ENCODE measurements around the gene SEMA4D.

The SEMA4D gene

DNA sequence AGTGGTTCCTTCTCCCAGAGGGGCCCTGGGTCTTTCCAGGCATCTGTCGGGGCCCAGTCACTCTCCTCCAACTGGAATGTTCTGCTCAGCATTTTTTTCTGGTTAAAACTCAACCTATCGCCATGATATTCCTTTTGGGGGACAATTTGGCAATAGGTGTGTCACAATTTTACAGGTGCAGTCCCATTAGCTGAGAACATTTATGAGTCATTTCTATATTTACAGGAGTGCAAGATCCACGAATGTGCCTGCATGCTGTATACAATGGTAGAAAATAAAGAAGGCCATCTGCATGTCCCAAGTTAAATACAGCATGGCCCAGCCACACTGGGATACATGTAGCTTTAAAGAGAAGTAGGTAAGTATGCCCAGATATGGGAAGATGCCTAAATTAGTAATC lies 28.8 kb upstream of the SEMA4D start:
- Histone ChIP-seq H3K9ac (no peak overlapping the region), H3K79me2 (ENCODE audit: insufficient read depth, low read depth) (no peaks in the 10 kb centered on the region), H3K27me3 (ENCODE audit: insufficient read depth, low read depth) (no peaks in the 10 kb centered on the region), H3K4me3 (IDR thresholded peaks at IDR 0.05; ENCODE audit: insufficient read depth, low read depth, low read length) (no peak overlapping the region), H2AFZ (ENCODE audit: low read depth) (no peak overlapping the region), H3K36me3 (ENCODE audit: insufficient read depth) (no peaks in the 10 kb centered on the region), H3K4me2 (no peak overlapping the region), H4K20me1 (ENCODE audit: insufficient read depth) (no peaks in the 10 kb centered on the region), H3K27ac (no peak overlapping the region), H3K4me1 (ENCODE audit: low read depth, poor library complexity, severe bottlenecking) (peaks cover 30% of the 10 kb centered on the region)
- TF ChIP-seq, protein P1, sequence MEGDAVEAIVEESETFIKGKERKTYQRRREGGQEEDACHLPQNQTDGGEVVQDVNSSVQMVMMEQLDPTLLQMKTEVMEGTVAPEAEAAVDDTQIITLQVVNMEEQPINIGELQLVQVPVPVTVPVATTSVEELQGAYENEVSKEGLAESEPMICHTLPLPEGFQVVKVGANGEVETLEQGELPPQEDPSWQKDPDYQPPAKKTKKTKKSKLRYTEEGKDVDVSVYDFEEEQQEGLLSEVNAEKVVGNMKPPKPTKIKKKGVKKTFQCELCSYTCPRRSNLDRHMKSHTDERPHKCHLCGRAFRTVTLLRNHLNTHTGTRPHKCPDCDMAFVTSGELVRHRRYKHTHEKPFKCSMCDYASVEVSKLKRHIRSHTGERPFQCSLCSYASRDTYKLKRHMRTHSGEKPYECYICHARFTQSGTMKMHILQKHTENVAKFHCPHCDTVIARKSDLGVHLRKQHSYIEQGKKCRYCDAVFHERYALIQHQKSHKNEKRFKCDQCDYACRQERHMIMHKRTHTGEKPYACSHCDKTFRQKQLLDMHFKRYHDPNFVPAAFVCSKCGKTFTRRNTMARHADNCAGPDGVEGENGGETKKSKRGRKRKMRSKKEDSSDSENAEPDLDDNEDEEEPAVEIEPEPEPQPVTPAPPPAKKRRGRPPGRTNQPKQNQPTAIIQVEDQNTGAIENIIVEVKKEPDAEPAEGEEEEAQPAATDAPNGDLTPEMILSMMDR (conservative IDR thresholded peaks at IDR 0.05; ENCODE audit: low read depth, low read length) = no peak

DNA sequence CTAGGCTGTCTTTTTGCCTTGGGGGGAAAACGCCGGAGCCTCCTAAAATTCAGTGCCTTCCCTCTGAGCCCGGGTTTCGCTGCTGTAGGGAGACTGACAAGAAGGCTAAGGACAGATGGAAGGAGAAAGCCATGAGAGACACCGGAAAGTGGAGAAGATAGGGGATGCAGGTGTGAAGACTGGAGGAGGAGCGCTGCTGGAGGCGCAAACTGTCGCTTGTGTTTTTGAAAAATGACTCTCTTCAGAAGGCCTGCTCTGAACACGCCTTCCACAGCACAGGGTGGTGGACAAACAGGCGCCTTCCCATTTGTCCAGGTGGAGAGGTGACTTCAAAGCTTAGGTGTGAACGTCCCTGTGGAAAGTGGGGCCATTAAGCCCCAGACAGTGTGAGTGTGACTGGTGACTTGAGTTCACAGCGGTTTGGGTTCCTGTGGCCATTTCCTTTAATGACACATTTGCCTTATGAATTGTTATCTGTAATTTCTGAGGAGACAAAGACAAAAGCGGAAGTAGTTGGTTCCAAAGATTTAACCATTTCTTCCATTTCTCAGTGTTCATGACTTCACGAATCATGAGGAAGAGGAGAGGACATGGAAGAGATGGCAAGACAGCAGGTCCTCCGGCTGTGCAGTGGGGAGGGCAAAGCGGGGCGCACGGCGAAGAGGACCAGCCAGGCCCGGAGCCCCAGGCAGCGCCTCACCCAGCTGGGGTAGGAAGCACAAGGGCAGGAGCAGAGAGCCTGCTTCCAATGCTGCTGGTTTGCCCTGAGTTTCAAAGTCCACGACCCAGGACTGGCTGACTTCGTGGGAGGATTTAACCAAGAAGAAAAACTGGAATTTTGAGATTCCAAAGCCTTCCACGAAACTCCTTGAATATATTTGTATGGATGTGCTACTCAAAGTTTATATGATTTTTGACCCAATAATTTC lies 27.8 kb upstream of the SEMA4D start:
- H3K79me2 ChIP-seq (ENCODE audit: insufficient read depth, low read depth) = no peaks in the 10 kb centered on the region
- H3K36me3 ChIP-seq (ENCODE audit: insufficient read depth) = no peaks in the 10 kb centered on the region
- no peak overlapping the region for H2AFZ ChIP-seq (ENCODE audit: low read depth)
- H4K20me1 ChIP-seq (ENCODE audit: insufficient read depth) = no peaks in the 10 kb centered on the region
- peaks cover 27% of the 10 kb centered on the region for H3K4me1 ChIP-seq (ENCODE audit: low read depth, poor library complexity, severe bottlenecking)
- H3K27me3 ChIP-seq (ENCODE audit: insufficient read depth, low read depth) = no peaks in the 10 kb centered on the region
- TF ChIP-seq, protein P1 (conservative IDR thresholded peaks at IDR 0.05; ENCODE audit: low read depth, low read length) = no peak
- no peak overlapping the region for H3K9ac ChIP-seq
- no peak overlapping the region for H3K4me3 ChIP-seq (IDR thresholded peaks at IDR 0.05; ENCODE audit: insufficient read depth, low read depth, low read length)
- no peak overlapping the region for H3K27ac ChIP-seq
- no peak overlapping the region for H3K4me2 ChIP-seq

DNA sequence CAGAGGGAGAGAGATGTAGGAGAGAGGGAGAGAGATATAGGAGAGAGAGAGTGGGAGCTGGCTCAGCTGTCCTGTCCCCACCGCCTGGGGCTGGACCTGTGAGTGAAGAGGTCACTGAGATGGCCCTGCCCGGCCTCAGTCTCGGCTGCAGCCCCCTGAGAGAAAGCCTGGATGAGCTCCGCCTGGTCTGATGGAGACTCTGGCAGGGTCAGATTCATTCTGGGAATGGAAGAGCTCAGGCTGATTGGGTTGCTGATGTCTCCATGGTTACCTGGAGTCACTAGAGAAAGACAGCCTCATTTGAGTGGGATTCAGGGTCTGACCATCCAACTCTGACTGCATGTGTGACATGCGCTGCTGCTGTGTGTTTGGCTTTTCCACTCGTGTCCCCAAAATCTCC lies 27.1 kb upstream of the SEMA4D start:
- peaks cover 27% of the 10 kb centered on the region for H3K4me1 ChIP-seq (ENCODE audit: low read depth, poor library complexity, severe bottlenecking)
- TF ChIP-seq, protein P1 (conservative IDR thresholded peaks at IDR 0.05; ENCODE audit: low read depth, low read length) = no peak

DNA sequence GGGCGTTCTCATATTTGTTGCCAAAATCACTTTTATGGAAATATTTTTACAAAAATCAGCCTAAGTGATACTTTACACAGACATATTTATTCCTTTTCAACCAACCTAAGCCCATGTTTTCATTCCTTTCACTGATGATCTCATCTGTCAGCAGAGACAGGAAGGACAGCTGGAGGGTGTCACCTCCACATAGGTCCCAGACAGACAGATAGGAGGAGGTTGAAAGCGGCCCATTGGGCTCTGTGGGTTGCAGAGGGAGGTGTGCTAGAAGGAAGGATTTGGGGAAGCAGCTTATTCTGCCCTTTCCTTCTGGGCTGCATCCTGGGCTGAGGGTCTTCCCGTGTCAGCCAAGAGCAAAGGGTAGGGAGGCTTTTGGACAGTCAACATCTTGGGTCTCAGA lies 26.0 kb upstream of the SEMA4D start:
- Histone ChIP-seq H3K27ac (no peak overlapping the region), H3K79me2 (ENCODE audit: insufficient read depth, low read depth) (no peaks in the 10 kb centered on the region), H3K27me3 (ENCODE audit: insufficient read depth, low read depth) (no peaks in the 10 kb centered on the region), H3K9ac (no peak overlapping the region), H2AFZ (ENCODE audit: low read depth) (no peak overlapping the region), H3K4me3 (IDR thresholded peaks at IDR 0.05; ENCODE audit: insufficient read depth, low read depth, low read length) (no peak overlapping the region), H3K4me1 (ENCODE audit: low read depth, poor library complexity, severe bottlenecking) (peaks cover 36% of the 10 kb centered on the region), H3K36me3 (ENCODE audit: insufficient read depth) (no peaks in the 10 kb centered on the region), H4K20me1 (ENCODE audit: insufficient read depth) (no peaks in the 10 kb centered on the region), H3K4me2 (no peak overlapping the region)
- TF ChIP-seq, protein P1 (conservative IDR thresholded peaks at IDR 0.05; ENCODE audit: low read depth, low read length) = no peak

More for the DNA sequence above, 27.1 kb upstream of the SEMA4D start:
- Histone ChIP-seq H3K4me2 (no peak overlapping the region), H3K36me3 (ENCODE audit: insufficient read depth) (no peaks in the 10 kb centered on the region), H3K79me2 (ENCODE audit: insufficient read depth, low read depth) (no peaks in the 10 kb centered on the region), H3K27me3 (ENCODE audit: insufficient read depth, low read depth) (no peaks in the 10 kb centered on the region), H4K20me1 (ENCODE audit: insufficient read depth) (no peaks in the 10 kb centered on the region), H2AFZ (ENCODE audit: low read depth) (no peak overlapping the region), H3K9ac (no peak overlapping the region), H3K27ac (no peak overlapping the region), H3K4me3 (IDR thresholded peaks at IDR 0.05; ENCODE audit: insufficient read depth, low read depth, low read length) (no peak overlapping the region)

Measured in KMS-11 (cell line).